GM10266 (cell line): ENCODE measurements around the gene SHCBP1.

ENCODE experiments used
- DNase-seq: peaks from one replicate; pipeline ENCODE4 v3.0.0; 2012; ENCODE audit errors: extremely low spot score
- CTCF ChIP-seq: IDR thresholded peaks from 2 replicates; pipeline ENCODE4 v1.5.1; 2012; ENCODE audit warnings: mild to moderate bottlenecking, low read depth; ENCODE audit not compliant: control insufficient read depth, insufficient read depth; ENCODE audit errors: missing control alignments

The SHCBP1 gene

GRCh38 chr16:46621006-46621933 lies at the start of gene SHCBP1:
TSS of gene SHCBP1 (minus strand) at chr16:46621379. CDS start at chr16:46621359, 20 bp downstream.
- DNase-seq, result peak; percentile 92
- no peak for TF ChIP-seq CTCF

- no peak for TF ChIP-seq CTCF
- DNase-seq, result no peak
These were observed 40.9 kb upstream of the SHCBP1 start for GRCh38 chr16:46662123-46662522.

- TF ChIP-seq CTCF, result no peak
- DNase-seq, result peak; percentile 77
These were observed 37.7 kb upstream of the SHCBP1 start for GRCh38 chr16:46658925-46659324.

GRCh38 chr16:46651305-46651704 lies 30.1 kb upstream of the SHCBP1 start:
- DNase-seq, result no peak
- TF ChIP-seq CTCF, result no peak

GRCh38 chr16:46650254-46650623 lies 29.1 kb upstream of the SHCBP1 start:
- DNase-seq, result no peak

GRCh38 chr16:46649588-46650253 lies 28.5 kb upstream of the SHCBP1 start:
- no peak for DNase-seq
- no peak for TF ChIP-seq CTCF

More at GRCh38 chr16:46650254-46650623, 29.1 kb upstream of the SHCBP1 start:
- TF ChIP-seq CTCF, result no peak

- TF ChIP-seq CTCF, result no peak
- DNase-seq, result no peak
These were observed 27.5 kb upstream of the SHCBP1 start for GRCh38 chr16:46648656-46649055.
